COLO668 (cell line): ENCODE results near the gene GPC6.
"Not testable (repeated sequence)": the region's sequence is repeated elsewhere in the genome, so short reads cannot be mapped to it uniquely, and the experiment has no call there.

Source experiments
- DNase-seq: peaks from one replicate; lab custom pipeline; 2025; ENCODE audit not compliant: unreplicated experiment; lab: John Stamatoyannopoulos, UW

Gene GPC6

GRCh38 chr13:93318534-93319254 is 92.1 kb downstream of the GPC6 start:
- DNase-seq: no peak

- no peak for DNase-seq
These were observed 94.3 kb downstream of the GPC6 start for GRCh38 chr13:93320942-93321341.

DNA sequence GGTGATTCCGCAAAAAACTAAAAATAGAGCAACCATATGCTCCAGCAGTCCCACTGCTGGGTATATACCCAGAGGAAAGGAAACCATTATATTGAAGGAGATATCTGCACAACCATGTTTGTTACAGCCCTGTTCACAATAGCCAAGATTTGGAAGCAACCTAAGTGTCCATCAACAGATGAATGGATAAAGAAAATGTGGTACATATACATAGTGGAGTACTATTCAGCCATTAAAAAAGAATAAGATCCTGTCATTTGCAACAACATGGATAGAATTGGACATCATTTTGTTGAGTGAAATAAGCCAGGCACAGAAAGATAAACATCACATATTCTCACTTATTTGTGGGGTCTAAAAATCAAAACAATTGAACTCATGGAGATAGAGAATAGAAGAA is 97.3 kb downstream of the GPC6 start:
- not testable (repeated sequence) for DNase-seq

DNA sequence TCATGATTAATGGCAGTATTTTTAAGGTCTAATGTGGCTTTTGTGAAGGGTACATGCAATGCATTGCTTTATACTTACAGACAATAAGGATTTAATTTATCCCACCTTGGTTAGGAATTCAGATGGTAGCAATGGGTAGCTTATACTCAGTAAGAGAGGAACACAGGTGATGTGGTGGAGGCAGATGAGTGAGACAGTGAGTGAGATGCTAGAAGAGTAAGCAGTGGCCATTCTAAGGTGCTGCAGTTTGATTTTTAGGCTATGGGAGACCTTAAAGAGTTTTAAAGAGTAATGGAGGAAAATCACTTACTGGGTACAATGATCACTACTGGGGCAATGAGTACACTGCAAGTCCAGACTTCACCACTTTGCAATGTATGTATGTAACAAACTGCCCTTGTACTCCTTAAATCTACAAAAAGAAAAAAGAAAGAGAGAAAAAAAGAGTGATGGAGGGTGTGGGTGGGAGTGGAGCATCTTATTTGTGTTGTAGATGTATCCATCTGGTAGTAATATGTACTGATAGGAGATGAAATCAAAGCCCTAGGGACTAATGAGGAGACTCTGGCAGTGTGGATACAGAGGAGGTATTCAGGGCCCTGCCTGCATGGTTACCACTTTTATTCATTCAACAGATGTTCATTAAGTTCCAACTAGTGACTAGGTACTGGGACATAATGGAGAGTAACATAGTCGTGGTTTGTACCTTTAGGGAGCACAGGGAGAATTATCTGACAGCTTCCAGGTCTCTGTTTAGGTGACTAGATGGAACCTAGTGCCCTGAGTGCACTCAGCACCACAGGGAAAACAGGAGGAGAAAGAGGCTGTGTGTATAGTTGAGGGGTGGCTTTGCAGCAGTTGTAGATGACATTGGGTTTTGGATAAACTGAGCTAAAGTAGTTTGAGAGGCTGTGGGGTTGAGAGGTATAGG is 99.0 kb downstream of the GPC6 start:
- DNase-seq: no peak

DNA sequence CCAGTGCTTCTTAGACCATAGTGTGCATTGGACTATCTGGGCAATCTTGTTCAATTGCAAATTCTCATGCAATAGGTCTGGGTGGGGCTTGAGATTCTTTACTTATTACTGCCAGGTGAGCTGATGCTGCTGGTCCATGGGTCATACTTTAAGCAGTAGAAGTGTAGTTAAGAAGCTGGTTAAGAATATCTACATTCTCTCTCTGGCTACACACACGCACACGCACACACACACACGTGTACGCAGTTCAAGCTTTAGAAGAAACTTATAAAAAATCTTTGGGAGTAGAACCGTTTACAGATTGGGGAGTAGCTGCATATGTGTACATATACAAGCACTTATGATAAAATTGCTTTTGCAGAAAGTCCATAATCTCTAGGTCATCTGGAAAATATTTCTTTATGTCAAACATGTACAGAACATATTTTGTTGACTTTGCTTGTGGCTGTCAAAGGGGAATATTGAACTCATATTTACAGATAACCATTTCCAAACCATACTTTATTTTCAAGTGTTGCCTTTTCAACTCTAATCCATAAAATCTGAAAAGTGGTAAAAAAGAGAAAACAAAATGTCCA is 99.7 kb downstream of the GPC6 start:
- no peak for DNase-seq

DNA sequence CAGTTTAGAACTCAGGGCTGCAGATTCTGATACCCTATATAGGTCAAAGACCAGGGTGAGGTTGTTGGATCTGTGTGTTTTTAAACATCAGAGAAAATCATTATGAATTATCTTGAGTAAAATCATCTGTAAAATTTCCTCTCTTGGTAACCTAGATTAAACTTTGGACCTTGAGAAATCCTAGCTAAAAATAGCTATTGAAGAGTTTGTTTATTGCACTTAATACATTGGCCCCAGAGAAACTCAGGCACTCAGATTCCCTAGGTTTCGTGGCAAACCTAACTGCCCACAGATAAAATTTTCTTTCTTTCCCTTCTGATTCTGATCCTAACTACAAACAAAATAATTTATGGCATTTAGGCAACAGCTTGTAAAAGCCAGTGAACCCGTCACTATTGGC is 102.3 kb downstream of the GPC6 start:
- DNase-seq: no peak

DNA sequence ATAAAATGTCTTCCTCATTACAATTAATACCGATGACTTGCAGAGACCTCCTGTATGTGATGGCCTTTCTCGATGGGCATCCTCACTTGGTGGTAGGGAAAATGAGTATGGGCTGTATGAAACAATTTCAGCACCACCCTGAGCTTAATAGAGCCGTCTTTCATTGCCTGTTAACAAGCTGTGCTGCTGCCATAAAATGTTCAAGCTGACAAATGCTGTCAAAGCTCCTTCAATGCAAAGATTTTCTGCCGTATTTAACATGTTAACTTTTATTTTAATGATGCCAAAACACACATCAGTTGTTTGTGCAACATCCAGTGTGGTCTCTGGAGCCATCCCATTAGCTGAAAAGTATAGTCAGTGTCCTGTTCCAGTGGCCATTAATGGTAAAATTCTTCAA is 110.1 kb downstream of the GPC6 start:
- DNase-seq: no peak

DNA sequence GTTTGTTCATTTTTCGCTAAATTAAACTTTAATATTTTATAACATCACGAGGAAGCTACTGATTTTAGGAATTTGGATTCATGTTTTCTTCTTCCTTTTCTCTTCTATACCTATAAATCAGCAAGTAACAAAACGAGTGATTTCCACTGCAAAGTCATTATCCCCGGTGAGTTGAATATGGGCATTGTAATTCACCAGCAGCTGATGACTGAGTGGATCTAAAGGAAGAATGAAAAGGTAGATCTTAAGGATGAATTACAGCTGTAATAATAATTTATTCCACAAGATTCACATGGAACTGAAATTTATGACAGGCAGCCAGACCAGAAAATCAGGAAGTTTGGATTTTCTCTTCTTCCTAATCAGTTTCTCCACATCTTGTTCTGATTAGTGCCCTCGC is 111.4 kb downstream of the GPC6 start:
- no peak for DNase-seq

DNA sequence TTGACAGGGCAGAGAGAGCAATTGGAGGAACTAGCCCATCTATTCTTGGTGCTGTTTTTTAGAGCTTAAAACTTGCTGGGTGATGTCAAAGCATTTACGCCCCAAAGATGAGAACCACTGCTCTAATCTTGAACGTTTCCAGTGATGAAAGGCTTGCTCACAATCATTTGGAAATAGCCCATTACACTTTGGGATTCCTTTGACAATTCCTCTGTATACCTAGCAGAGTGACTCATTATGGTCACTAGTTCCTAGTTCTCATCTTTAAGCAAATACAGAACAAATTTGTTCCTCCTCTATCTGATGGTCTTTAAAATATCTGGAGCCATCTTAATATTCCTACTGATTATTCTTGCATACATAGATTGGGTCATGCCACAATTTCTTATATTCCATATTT is 112.3 kb downstream of the GPC6 start:
- no peak for DNase-seq

GRCh38 chr13:93339550-93339949 is 112.9 kb downstream of the GPC6 start:
- no peak for DNase-seq

DNA sequence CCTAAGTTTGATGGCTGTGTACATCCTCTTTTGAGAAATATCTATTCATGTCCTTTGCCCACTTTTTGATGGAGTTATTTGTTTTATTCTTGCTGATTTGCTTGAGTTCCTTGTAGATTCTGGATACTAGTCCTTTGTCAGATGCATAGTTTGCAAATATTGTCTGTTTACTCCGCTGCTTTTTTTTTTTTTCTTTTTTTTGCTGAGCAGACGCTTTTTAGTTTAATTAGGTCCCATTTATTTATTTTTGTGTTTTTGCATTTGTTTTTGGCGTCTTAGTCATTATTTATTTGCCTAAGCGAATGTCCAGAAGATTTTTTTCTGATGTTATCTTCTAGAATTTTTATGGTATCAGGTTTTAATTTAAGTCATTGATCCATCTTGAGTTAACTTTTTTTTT is 114.9 kb downstream of the GPC6 start:
- DNase-seq: no peak

DNA sequence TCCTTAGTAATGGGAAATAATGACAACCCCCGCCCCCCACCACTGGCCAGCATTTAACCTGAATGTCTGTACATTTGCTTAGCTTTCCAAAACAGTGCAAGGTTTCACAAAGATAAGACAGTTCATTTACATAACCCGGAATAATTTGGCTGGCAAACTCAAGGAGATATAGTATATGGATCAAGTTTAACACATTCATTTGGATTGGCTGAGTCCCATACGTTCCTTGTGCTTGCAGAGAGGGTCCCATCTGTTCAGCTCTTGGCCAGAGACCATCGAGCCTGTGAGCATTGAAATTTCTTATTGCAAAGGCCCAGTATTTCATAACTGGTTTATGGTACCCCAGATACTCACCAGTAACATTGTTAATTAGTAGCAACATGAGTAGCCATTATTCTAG is 116.5 kb downstream of the GPC6 start:
- DNase-seq: no peak

GRCh38 chr13:93344048-93344705 is 117.6 kb downstream of the GPC6 start:
- peak; percentile 29 for DNase-seq

DNA sequence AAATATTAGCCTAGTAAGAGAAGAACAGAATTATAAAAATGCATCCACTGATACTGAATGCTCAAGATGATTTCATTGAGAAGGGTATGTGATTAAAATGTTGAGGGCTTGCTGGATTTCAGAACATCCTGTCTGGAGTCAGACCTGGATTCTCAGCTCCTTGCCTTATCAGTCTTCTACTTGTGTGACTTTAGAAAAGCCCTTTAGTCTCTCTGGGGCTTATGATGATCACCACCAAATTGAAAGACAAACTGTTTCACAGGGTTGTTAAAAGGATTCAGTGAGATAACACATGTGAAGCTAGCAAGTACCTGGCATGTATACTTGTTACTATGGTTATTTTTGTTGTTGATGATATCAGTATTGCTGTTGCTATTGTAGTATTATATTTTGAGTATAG is 118.4 kb downstream of the GPC6 start:
- DNase-seq: no peak

GRCh38 chr13:93345770-93346169 is 119.2 kb downstream of the GPC6 start:
- no peak for DNase-seq

- no peak for DNase-seq
These were observed 126.0 kb downstream of the GPC6 start for GRCh38 chr13:93352616-93353015.

GRCh38 chr13:93355094-93355493 is 128.5 kb downstream of the GPC6 start:
- no peak for DNase-seq

GRCh38 chr13:93356469-93356868 is 129.9 kb downstream of the GPC6 start:
- DNase-seq: peak; percentile 64

DNA sequence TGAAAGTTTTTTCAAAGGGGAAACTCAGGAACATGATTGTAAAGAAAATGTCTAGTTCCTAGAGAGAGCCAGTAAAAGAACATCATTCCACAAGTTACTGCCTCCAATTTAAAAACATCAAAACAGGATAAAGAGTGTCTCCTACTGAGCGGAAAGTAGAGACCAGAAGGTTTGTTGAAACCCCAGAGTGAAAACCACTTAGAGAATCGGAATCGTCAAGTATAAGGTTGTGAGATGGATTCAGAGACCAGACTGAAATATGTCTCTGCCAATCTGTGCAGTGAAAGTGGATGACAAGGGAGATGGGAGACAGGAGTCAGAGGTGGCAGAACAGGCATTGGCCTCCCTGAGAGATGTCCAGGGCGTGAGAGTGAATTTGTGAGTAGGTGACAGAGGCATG is 133.4 kb downstream of the GPC6 start:
- DNase-seq: no peak

- no peak for DNase-seq
These were observed 135.1 kb downstream of the GPC6 start for GRCh38 chr13:93361703-93362102.

- DNase-seq: no peak
These were observed 137.6 kb downstream of the GPC6 start for GRCh38 chr13:93364166-93364565.
